Endothelial cell of umbilical vein (primary cell): Measurements from ENCODE around the gene SH3BGRL2.

ENCODE experiments used
- CTCF ChIP-seq, 2 donors: IDR thresholded peaks; 1 replicate in 1 of 2; 2 replicates in 1 of 2; pipeline ENCODE4 v1.5.1; 2011; ENCODE audit warnings: low read length in 2 of 2, mild to moderate bottlenecking in 2 of 2, moderate library complexity in 2 of 2, control low read depth in 1 of 2, inconsistent platforms in 1 of 2, low read depth in 1 of 2; ENCODE audit not compliant: insufficient read depth in 1 of 2; ENCODE audit errors: extremely low read depth in 1 of 2
- EZH2 ChIP-seq: IDR thresholded peaks from 2 replicates; pipeline ENCODE4 v1.6.1; 2012; ENCODE audit warnings: borderline replicate concordance, low read depth, mild to moderate bottlenecking, moderate library complexity, low read length, inconsistent platforms; ENCODE audit not compliant: severe bottlenecking
- FOS ChIP-seq: IDR thresholded peaks from 2 replicates; pipeline ENCODE4 v1.6.1; 2011; ENCODE audit warnings: mild to moderate bottlenecking, low read length, moderate library complexity, borderline replicate concordance; ENCODE audit not compliant: insufficient read depth
- GATA2 ChIP-seq: IDR thresholded peaks from 2 replicates; pipeline ENCODE4 v1.7.0; 2011; ENCODE audit warnings: low read depth, mild to moderate bottlenecking, moderate library complexity, mixed read lengths, low read length; ENCODE audit not compliant: insufficient read length, insufficient read depth
- JUN ChIP-seq: IDR thresholded peaks from 2 replicates; pipeline ENCODE4 v1.6.1; 2011; ENCODE audit warnings: borderline replicate concordance, low read depth; ENCODE audit not compliant: insufficient read length, insufficient read depth
- MAX ChIP-seq: IDR thresholded peaks from 2 replicates; pipeline ENCODE4 v1.6.1; 2011; ENCODE audit not compliant: insufficient read depth, insufficient read length
- MYC ChIP-seq: IDR thresholded peaks from one replicate; pipeline ENCODE4 v1.6.1; 2011; ENCODE audit warnings: mild to moderate bottlenecking, low read depth, low read length
- POLR2A ChIP-seq: IDR thresholded peaks from 2 replicates; pipeline ENCODE4 v1.6.1; 2012; ENCODE audit warnings: low read depth, mild to moderate bottlenecking, control low read depth, low read length
- POLR2AphosphoS5 ChIP-seq: IDR thresholded peaks from 2 replicates; pipeline ENCODE4 v1.6.1; 2012; ENCODE audit warnings: low read depth, mild to moderate bottlenecking, control low read depth, low read length, moderate library complexity; ENCODE audit not compliant: insufficient read depth

DNA sequence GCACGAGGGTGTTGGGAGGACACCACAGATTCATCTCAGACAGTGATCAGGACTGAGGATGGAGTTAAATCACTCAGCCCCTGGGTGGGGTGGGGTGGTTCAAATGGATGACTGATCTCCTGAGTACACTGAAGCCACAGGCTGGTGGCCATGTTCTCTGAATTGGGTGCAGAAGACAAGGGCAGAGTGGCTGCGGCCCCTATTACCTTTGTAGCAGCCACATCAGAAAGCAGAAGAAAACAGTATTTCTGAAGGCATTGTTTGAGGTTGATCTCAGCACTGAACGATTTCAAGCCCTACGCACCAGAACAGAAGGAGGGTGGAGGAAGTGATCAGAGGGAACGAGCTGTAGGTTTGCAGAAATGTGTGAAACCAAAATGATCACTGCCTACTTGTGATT is 71.6 kb downstream of the SH3BGRL2 start:
- TF ChIP-seq JUN (no peak), CTCF (IDR thresholded peaks at IDR 0.05; ENCODE audit: extremely low read depth in 1 of 2, insufficient read depth in 1 of 2, low read depth in 1 of 2, low read length in 2 of 2) (no peak), POLR2AphosphoS5 (no peak), POLR2A (no peak), MAX (no peak), MYC (no peak), EZH2 (no peak), FOS (no peak), GATA2 (no peak)
